DMS153 (cell line): ENCODE results near the gene MGLL.

Source experiments
- DNase-seq: peaks from one replicate; lab custom pipeline; 2025; lab: John Stamatoyannopoulos, UW

The MGLL gene

GRCh38 chr3:127674101-127674721 lies 148.1 kb downstream of the MGLL start:
- DNase-seq: no peak

- peak; percentile 15 for DNase-seq
Observed at GRCh38 chr3:127673191-127674100, 148.9 kb downstream of the MGLL start.

DNA sequence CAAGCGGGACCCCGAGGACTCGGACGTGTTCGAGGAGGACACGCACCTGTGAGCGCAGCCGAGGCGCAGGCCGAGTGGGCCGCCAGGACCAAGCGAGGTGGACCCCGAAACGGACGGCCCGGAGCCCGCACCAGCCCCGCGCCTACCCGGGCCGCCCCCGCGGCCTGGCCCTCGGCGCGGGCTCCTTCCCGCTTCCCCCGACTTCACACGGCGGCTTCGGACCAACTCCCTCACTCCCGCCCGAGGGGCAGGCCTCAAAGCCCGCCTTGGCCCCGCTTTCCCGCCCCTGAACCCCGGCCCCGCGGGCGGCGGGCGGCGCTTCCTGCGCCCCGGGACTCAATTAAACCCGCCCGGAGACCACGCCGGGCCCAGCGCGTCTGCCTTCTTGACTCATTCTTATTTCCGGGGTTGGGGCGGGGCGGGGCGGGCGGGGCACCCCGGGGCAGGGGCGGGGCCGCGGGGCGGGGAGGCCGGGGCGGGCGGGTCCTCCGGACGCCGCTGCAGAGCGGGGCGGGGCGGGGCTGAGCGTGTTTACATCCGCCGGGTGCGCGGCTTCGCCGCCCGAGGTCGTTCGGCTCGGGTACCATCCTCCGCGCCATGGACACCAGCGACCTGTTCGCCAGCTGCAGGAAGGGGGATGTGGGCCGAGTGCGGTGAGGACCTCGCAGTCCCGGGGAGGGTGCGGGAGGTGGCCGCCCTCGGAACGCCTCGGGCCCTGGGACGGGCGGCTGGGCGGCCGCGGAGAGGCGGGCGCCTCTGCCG lies 149.7 kb downstream of the MGLL start, which contains the start of gene ABTB1:
ABTB1 (plus strand) TSS at position 524 of the 762 bp plus-strand sequence; CDS start at position 598, 74 bp downstream.
- DNase-seq: peak; percentile 36

DNA sequence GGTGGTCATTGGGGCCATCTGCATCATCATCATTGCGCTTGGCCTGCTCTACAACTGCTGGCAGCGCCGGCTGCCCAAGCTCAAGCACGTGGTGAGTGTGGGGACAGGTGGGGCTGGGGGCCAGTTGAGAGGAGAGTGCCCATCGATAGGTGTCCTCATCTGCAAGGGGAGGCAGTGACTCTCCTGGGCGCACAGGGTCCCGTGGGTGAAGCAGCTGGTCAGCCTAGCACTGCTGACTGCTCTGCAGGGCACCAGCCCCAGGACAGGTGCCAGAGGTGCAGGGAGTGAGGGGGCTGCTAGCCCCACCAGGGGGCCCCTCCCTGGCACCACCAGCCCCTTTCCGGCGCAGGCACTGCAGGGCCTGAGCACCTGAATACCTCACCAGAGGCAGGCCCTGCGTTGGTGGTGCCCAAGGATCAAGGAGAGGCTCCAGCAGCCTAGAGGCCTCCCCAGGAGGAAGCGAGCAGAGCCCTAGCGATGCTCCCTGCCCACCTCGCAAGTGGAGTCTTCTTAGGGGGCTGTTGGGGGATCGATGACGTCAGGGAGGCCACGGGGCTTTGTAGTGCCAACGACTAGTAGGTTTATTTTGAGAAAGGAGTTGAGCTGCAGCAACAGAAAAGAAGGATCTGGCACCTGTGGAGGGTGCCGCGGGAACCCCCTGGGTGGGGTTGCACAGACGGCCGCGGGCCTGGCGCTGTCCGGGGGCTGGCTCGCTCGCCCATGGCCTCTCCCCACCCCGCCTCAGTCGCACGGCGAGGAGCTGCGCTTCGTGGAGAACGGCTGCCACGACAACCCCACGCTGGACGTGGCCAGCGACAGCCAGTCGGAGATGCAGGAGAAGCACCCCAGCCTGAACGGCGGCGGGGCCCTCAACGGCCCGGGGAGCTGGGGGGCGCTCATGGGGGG lies 150.5 kb downstream of the MGLL start:
- DNase-seq: peak; percentile 2

DNA sequence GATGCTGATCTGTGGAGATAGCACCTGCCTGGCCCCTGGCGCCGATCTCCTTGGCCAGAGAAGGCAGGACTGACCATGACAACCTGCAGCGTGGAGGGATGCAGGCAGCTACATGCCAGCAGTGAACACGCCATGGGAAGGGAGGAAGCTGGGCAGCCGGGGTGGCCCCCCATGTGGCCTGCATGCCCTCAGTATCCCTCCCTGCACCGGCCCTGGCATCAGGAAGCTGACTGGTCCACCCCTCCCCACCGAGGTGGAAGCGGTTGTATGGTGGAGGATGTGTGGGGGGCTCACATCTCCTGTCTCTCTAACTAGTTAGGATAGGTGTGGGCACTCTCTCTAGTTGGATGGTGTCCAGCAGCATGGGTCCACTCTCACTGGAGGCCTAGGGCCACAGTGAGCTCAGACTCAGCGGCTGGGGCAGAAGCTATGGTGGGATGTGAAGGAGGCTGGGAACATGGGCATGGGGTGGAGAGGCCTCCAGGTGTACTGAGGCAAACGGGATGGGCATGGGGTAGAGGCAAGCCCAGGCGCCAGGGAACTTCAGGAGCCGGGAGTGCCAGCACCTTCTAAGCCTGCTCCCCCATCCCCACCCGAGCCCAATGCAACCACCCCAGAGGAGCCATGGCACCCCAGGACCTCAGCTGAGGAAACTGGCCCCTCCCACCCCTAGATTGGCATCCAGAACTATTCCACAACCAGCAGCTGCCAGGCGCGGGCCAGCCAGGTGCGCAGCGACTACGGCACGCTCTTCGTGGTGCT lies 151.4 kb downstream of the MGLL start:
- no peak for DNase-seq

DNA sequence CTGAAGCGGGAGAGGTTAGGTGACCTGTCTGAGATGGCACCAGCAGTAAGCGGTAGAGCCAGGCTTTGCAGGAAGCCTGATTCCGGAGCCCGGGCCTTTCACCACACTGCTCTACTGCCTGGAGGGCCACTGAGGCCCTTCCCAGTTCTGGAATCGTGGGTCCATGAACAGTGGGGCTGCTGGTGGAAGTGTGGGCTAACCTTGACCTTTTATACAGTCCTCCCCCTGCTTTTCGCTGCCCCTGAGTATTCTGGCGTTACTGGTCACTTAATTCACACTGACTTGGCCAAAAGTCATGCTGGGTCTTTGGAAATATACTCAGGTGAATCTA lies 152.1 kb downstream of the MGLL start:
- DNase-seq: no peak

DNA sequence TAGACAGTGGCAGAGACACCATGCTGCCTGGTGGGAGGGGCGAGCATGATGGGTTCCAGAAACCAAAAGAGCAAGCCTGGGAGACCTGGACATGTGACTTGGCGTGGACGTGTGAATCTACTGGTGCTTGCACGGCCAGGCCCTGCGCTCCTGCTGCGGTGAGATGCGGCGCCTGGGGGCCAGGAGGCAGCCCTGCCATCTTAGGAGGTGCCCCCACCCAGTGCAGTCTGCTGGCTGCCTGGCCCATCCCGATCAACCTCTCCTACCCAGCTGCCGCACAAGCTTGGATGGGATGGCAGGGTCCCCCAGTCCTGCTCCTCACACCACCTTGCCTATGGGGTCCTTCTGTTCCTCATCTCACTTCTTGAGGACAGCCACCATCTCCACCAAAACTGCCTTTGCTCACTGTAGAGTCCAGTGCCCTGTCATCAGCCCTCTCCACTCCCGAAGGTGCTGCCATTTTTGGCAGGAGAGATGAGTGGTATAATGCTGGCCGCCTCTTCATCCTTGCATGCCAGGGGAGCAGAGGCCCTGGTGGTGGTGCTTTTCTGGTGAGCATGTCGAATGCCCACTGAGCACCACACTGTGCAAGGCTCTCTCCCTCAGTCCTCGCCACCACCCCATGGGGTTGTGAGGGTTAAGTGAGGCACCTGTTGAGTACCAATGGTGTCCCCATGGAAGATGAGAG lies 152.6 kb downstream of the MGLL start:
- no peak for DNase-seq

- DNase-seq: no peak
Observed at GRCh38 chr3:127668906-127669305, 153.4 kb downstream of the MGLL start.

GRCh38 chr3:127667119-127667681 lies 155.1 kb downstream of the MGLL start:
- DNase-seq: no peak

DNA sequence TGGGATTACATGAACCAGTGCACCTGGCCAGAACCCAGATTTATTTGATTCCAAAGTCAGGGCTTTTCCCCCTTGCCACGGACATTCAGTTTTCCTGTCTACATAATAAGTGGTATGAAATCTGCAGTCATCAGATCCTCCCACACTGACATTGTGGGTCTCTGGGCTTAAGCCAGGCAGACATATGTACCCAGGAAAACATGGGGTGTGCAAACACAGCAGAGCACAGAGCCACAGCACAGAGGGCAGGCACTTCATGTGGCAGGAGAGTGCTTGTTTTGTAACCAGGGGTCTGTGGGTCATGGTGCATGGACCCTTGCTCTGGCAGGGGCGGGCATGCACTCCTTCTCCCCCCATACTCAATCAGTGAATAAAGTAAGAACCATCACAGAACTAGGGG lies 155.6 kb downstream of the MGLL start:
- no peak for DNase-seq

- DNase-seq: no peak
Observed at GRCh38 chr3:127665586-127665985, 156.7 kb downstream of the MGLL start.

DNA sequence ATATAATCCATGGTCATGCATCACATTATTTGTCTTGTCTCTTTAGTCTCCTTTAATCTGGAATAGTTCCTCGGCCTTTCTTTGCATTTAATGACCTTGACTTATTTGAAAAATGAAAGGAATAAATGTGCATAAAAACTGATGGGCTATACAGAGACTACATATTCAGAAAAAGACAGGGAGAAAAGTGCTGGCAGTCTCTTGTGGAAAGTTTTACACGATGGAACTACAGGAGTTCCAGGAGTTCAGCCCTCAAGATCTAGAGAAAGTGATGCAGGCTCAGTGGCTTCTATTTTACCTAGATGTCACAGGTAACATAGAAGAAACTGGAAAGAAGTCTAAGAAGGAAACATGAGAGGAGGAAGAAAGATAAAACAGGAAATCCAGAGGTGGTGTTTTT lies 157.2 kb downstream of the MGLL start:
- no peak for DNase-seq

DNA sequence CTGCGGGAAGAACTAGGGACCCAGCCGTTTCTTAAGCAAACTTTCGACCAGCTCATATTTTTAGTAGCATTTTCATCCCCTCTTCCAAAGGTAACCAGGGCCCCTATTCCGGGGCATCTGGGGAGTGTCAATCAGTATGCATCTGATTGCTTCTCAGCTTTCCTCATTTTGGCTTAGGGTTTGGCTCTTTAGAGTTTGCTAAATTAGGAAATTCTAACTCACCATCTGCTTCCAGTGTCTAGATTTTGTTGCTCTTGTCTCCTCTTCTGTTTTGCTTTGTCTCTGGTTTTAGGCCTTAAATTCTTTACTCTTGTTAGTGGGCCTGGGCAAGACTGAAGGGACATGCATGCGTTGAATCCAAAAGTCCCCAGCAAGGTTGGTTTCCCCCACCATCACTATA lies 159.2 kb downstream of the MGLL start:
- DNase-seq: no peak

- DNase-seq: no peak
Observed at GRCh38 chr3:127662001-127662469, 160.3 kb downstream of the MGLL start.

DNA sequence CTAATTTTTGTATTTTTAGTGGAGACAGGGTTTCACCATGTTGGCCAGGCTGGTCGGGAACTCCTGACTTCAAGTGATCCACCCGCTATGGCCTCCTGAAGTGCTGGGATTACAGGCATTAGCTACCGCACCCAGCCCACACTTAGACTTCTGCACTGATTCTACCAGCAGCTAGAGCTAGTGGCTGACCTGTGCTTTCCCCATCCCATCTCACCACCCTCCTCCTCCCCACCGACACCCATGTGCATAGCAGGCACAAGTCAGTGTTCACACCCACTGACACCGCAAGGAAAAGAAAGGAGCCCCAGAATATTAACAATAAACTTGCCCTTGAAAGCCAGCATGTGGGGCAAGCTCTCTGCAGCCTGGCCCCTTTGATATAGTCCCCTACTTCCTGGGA lies 160.7 kb downstream of the MGLL start:
- no peak for DNase-seq

GRCh38 chr3:127660621-127661251 lies 161.6 kb downstream of the MGLL start:
- no peak for DNase-seq

DNA sequence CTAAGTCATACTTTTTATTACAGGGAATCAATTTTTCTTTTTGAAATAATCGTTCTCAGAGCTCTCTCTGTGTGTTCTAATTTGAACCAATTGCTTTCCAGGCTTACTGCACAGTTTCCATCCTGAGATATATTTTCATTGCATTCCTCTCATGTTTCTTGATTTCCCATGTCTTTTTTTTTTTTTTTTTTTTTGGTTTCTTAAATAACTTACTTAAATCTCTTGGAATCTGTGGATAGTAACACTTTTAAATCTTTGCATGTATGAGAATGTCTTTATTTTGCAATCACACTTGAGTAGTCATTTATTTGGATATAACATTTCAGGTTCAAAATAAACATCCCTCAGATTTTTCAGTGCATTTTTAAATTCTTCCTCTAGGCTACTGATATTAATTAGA lies 164.1 kb downstream of the MGLL start:
- no peak for DNase-seq

DNA sequence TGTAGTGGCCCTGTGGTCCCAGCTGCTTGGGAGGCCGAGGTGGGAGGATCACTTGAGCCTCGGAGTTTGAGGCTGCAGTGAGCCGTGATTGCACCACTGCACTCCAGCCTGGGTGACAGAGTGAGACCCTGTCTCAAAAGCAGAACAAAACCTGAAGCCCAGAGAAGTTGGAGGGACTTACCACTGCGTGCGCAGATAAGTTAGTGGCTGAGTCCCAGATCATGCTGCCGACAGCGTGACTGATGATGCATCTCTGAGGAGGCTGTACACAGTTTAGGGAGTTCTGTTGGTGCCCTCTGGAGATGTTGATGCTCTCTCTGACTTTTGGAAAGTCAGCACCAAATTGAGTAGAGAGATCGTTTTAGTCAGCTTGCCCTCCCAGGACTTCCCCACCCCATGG lies 165.4 kb downstream of the MGLL start:
- DNase-seq: no peak

DNA sequence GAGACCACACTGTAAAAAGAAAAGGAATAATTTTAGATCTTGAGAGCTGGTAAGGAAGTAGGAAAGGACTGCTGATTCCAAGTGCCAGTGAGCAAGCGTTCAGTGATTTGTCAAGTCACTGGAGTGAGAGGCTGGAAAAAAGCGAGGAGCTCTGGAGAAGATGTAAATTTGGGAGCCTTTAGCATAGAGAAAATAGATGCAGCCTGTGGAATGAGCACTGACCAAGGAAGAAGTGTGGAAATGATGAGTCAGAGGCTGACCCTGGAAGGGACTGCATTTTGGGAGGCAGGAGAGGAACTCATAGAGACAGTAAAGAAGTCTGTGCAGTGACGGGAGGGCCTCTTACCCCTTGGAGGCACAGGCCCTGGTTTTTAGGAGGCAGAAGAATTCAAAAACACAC lies 166.7 kb downstream of the MGLL start:
- no peak for DNase-seq
